Stomach (tissue), 9 donors: ENCODE measurements around the gene PDE4D. TPM values are rescaled to one million over a fixed set of nuclear protein-coding genes. Genes with fewer than 3 reads are reported as not detected.

Source experiments
- DNase-seq, 2 donors: peaks; one replicate each; pipeline versions ENCODE4 v3.0.0 to v3.0.0-alpha.2; 2013 to 2019
- H3K27ac ChIP-seq, 5 donors: fragments of 200-600 bp in 4 of 5; sonication (generic) in 4 of 5; one replicate each; pipeline ENCODE4 v1.5.1; 2013 to 2019; ENCODE audit warnings: mild to moderate bottlenecking in 1 of 5, moderate library complexity in 1 of 5
- H3K27me3 ChIP-seq, 3 donors: fragments of 200-600 bp; sonication (generic); one replicate each; pipeline ENCODE4 v1.5.1; 2017 to 2019; ENCODE audit warnings: mixed run types in 1 of 3
- H3K36me3 ChIP-seq, 4 donors: fragments of 200-600 bp; sonication (generic); 1 replicate in 3 of 4; 2 replicates in 1 of 4; pipeline ENCODE4 v1.5.1; 2016 to 2019
- H3K4me1 ChIP-seq, 4 donors: fragments of 200-600 bp; sonication (generic); one replicate each; pipeline ENCODE4 v1.5.1; 2016 to 2019
- H3K4me3 ChIP-seq, 4 donors: fragments of 200-600 bp; sonication (generic) in 3 of 4; one replicate each; pipeline ENCODE4 v1.5.1; 2016 to 2019; ENCODE audit warnings: mild to moderate bottlenecking in 1 of 4
- H3K9me3 ChIP-seq, 4 donors: fragments of 200-600 bp; sonication (generic); one replicate each; pipeline ENCODE4 v1.5.1; 2016 to 2019
- EP300 ChIP-seq: sonication (generic); formaldehyde crosslinking; IDR thresholded peaks from one replicate; pipeline ENCODE4 v1.6.1; 2017; ENCODE audit warnings: antibody characterized with exemption
- POLR2A ChIP-seq, 4 donors: fragments of 450-650 bp; IDR thresholded peaks; one replicate each; pipeline ENCODE4 v1.6.1; 2016; ENCODE audit warnings: antibody characterized with exemption in 4 of 4, control low read depth in 2 of 4, mild to moderate bottlenecking in 1 of 4, moderate library complexity in 1 of 4
- POLR2AphosphoS5 ChIP-seq, 3 donors: sonication (generic); formaldehyde crosslinking; IDR thresholded peaks; one replicate each; pipeline ENCODE4 v1.6.1; 2016; ENCODE audit warnings: antibody characterized with exemption in 3 of 3
- WGBS, 5 donors: extraction: QIAGEN DNeasy Blood & Tissue Kit in 3 of 5; methylation state at CpG; one replicate each; pipeline versions ENCODE4 v1.1.5 to v1.1.7; 2013 to 2018; 5-methylcytosine and 5-hydroxymethylcytosine counted together
- intact Hi-C: fragments of 100-400 bp; cut with DNase I; formaldehyde crosslinking; loops from one replicate; pipeline ENCODE4 v1.15.1; 2023; ENCODE audit warnings: low total_unique reads
- polyA plus RNA-seq, 3 donors: library from polyadenylated mRNA; stranded (reverse); fragments of 200-250 nt; gene quantifications; one replicate each; pipeline ENCODE4 v1.2.3, GENCODE V29; 2013
- total RNA-seq, 5 donors: library from RNA; depleted of rRNA; stranded (reverse); fragments of >200 nt; gene quantifications; one replicate each; pipeline versions ENCODE4 v1.1.0 to v1.2.3, GENCODE V29; 2014 to 2016
- TF ChIP-seq, protein P1 (sequence below), 7 experiments: fragments of 450-650 bp in 4 of 7; fragments of 200-600 bp in 3 of 7; sonication (generic) in 3 of 7; IDR thresholded peaks; one replicate each; pipeline ENCODE4 v1.5.1; 2016 to 2019; ENCODE audit warnings: antibody characterized with exemption in 7 of 7, control low read depth in 2 of 7, mild to moderate bottlenecking in 1 of 7
- donor health status: healthy with polysubstance abuse.
- donor health status: Bipolar disorder and iron deficiency.
- donor health status: healthy.

PDE4D gene
- total and polyA plus RNA-seq, 8 donors, result 3.1 to 147 (median 97.3) TPM

DNA sequence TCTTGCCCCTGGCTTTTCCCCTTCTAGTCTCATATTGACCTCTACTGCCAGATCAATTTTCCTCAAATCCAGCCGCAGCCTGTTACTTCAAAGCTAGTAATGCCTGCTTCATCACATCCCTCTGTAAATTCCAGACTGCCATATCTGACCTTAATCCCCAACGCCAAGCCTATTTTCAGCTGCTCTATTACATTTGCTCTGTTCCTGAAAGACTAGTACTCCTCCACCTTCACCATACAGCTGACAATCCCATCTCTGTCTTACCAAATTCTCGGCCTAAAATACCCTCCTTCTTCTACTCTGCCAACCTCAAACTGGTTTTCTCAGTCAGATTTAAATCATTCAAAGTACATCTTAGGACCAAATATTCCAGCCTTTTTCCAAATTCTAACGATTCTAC is 890.4 kb downstream of the PDE4D start:
- H3K4me1 ChIP-seq, result peaks cover 0 to 75% (median 39%) of the 10 kb centered on the region in 4 donors
- TF ChIP-seq EP300 (no peak), POLR2A (IDR thresholded peaks at IDR 0.05) (no peak), POLR2AphosphoS5 (IDR thresholded peaks at IDR 0.05) (no peak)
- TF ChIP-seq, protein P1, sequence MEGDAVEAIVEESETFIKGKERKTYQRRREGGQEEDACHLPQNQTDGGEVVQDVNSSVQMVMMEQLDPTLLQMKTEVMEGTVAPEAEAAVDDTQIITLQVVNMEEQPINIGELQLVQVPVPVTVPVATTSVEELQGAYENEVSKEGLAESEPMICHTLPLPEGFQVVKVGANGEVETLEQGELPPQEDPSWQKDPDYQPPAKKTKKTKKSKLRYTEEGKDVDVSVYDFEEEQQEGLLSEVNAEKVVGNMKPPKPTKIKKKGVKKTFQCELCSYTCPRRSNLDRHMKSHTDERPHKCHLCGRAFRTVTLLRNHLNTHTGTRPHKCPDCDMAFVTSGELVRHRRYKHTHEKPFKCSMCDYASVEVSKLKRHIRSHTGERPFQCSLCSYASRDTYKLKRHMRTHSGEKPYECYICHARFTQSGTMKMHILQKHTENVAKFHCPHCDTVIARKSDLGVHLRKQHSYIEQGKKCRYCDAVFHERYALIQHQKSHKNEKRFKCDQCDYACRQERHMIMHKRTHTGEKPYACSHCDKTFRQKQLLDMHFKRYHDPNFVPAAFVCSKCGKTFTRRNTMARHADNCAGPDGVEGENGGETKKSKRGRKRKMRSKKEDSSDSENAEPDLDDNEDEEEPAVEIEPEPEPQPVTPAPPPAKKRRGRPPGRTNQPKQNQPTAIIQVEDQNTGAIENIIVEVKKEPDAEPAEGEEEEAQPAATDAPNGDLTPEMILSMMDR (IDR thresholded peaks at IDR 0.05), result no peak
- intact Hi-C loops, result no loop called here
- H3K9me3 ChIP-seq, result no peaks in the 10 kb centered on the region
- no peak overlapping the region for H3K27ac ChIP-seq
- no peak for DNase-seq
- H3K27me3 ChIP-seq, result no peaks in the 10 kb centered on the region
- no peak overlapping the region for H3K4me3 ChIP-seq
- H3K36me3 ChIP-seq, result no peaks in the 10 kb centered on the region
- WGBS, 5 donors, result 69 to 77% (median 74%) methylated on average over 4 of the region's 4 CpGs

DNA sequence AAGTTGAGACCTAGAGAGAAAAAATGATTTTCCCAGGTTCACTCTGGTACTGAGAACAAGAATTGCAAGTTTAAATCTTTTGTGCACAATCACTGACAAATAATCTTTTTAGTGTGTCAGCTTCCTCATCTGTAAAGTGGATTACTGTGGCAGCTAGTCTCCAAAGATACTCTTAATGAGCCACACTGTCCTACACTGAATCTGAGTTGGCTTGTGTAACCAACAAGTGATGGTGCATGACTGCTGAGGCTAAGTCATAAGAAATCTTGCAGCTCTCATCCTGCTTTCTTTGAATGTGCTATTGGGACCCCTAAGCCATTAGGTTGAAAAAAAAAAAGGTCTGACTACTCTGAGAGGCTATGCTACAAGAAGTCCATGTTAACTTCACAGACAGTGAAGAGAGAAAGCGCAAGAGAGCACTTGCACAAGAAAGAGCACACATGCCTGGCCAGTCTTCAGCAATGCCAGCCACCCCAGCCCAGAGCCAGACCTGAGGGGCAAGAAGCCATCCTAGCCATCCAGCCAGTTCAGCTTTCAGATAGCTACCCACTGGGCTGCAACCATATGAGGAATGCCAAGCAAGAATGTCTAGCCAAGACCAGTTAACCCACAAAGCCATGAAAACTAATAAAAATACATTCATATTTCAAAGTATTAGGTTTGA is 891.2 kb downstream of the PDE4D start:
- no peak overlapping the region for H3K4me3 ChIP-seq
- H3K27ac ChIP-seq, result no peak overlapping the region
- H3K9me3 ChIP-seq, result no peaks in the 10 kb centered on the region
- no peak for DNase-seq
- no peaks in the 10 kb centered on the region for H3K36me3 ChIP-seq
- 7 to 100% (median 96%) methylated on average over 1 of the region's 1 CpG for WGBS, 5 donors
- intact Hi-C loops, result no loop called here
- peaks cover 0 to 67% (median 38%) of the 10 kb centered on the region in 4 donors for H3K4me1 ChIP-seq
- no peak for TF ChIP-seq POLR2AphosphoS5 (IDR thresholded peaks at IDR 0.05)
- TF ChIP-seq POLR2A (IDR thresholded peaks at IDR 0.05), result no peak
- TF ChIP-seq EP300, result no peak
- TF ChIP-seq, protein P1 (IDR thresholded peaks at IDR 0.05), result no peak
- H3K27me3 ChIP-seq, result no peaks in the 10 kb centered on the region

DNA sequence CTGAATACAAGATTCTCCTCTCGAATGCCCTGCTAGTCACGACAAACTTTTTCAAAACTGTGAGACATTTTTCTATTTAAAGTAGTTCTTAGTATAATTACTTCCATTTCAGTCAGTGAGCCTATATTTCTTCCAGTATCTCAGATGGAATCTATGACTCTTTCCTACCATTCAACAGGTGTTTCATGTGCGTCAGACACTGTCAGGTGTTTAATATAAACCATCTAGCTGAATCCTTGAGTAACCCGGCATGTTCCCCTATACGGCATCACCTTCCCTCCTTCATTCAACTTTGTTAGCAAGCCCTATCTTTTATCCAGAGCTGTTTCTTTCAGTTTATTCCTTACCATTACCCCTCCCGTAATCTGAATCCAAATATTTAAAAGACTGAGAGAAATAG is 891.8 kb downstream of the PDE4D start:
- no peaks in the 10 kb centered on the region for H3K27me3 ChIP-seq
- no peaks in the 10 kb centered on the region for H3K9me3 ChIP-seq
- no peaks in the 10 kb centered on the region for H3K36me3 ChIP-seq
- H3K27ac ChIP-seq, result no peak overlapping the region
- TF ChIP-seq EP300, result no peak
- TF ChIP-seq, protein P1 (IDR thresholded peaks at IDR 0.05), result no peak
- H3K4me3 ChIP-seq, result no peak overlapping the region
- DNase-seq, result no peak
- peaks cover 0 to 65% (median 37%) of the 10 kb centered on the region in 4 donors for H3K4me1 ChIP-seq
- intact Hi-C loops, result no loop called here
- 72 to 85% (median 73%) methylated on average over 6 of the region's 6 CpGs for WGBS, 5 donors

DNA sequence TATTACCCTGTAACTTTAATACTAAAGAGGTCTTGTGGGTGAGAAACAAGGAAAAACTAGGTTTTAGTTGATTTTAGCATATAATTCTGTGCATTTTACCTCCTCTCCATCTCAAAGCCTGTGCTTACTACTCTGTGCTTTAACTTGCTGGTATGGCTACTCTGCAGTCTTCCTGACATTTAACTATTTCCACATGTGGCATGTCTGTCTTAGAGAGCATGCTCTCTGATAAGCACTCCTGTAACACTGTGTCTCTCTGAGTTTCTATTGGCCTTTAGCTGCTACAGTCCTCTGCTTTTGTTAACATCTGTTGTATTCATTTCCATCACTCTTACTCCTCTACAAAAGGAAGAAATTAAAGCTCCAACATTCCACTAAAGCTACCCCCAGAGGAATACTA is 892.4 kb downstream of the PDE4D start:
- no peak for DNase-seq
- Histone ChIP-seq H3K36me3 (no peaks in the 10 kb centered on the region), H3K27me3 (no peaks in the 10 kb centered on the region), H3K4me3 (no peak overlapping the region), H3K9me3 (no peaks in the 10 kb centered on the region), H3K4me1 (peaks cover 0 to 63% (median 32%) of the 10 kb centered on the region in 4 donors), H3K27ac (no peak overlapping the region)
- no peak for TF ChIP-seq EP300
- no peak for TF ChIP-seq POLR2A (IDR thresholded peaks at IDR 0.05)
- TF ChIP-seq POLR2AphosphoS5 (IDR thresholded peaks at IDR 0.05), result no peak
- TF ChIP-seq, protein P1 (IDR thresholded peaks at IDR 0.05), result no peak
- intact Hi-C loops, result no loop called here
